Right renal cortex interstitium (tissue), 3 donors: ENCODE results near the gene ZFP90. TPM values are rescaled to one million over a fixed set of nuclear protein-coding genes. Genes with fewer than 3 reads are reported as not detected.
"Not testable (repeated sequence)": the region's sequence is repeated elsewhere in the genome, so short reads cannot be mapped to it uniquely, and the experiment has no call there.

ENCODE experiments used
- DNase-seq, 3 donors: peaks; one replicate each; pipeline ENCODE4 v3.0.0-alpha.2; 2013; ENCODE audit warnings: low read depth in 3 of 3, low spot score in 2 of 3
- polyA plus RNA-seq, 3 donors: library from polyadenylated mRNA; unstranded; fragments of 120-200 nt; gene quantifications; one replicate each; pipeline ENCODE4 v1.2.1, GENCODE V29; 2013; ENCODE audit not compliant: insufficient read length in 3 of 3

Gene ZFP90
- polyA plus RNA-seq, 3 donors = 38.7 to 41.4 (median 41.3) TPM

DNA sequence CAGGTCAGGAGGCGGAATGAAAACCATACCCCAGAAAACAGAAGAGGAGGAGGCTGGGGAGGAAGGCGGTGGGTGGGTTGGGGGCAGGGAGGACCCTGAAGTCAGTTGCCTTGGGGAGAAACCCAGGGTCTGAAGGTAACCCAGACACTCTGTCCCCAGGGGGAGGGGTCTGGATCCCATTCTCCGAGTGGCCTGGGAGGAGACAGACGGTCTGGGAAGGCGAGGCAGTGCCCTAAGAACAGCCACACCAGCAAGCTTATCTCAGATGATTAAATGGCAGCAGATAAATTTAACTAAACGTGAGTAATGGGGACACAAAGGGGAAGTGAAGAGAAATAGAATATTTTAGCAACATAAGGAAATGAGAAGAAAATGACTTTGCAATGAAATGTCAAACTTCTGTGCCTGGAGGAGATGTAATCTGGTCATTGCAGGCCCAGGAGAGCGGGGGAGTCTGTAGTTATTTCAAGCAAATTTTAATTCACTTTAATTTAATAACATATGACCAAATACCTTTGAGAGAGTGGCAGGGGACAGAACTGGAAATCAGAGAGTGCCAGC lies 21.4 kb upstream of the ZFP90 start:
- no peak for DNase-seq

DNA sequence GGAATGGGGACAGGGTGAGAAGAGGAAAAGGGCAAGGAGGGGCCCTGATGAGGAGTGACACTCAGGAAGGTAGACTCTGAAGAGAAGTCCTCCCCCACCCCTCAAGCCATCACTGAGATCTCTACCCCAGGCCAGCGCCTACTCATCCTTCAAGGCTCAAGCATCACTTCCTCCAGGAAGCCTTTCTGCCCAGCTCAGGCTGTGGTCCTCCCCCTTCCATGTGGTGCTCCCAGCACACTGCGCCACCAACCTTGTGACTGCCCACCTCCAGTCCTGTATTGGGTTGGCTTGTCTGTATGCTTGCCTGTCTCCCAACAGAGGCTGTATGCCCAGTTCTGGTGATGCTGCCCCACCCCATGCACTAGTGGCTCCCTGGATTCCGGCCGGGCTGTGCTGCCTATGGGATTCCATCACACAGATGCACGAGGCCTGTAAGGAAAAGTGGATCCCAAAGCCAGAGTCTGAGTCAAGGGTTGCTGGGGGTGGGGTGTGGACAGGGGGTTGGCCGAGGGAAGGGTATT lies 19.8 kb upstream of the ZFP90 start:
- DNase-seq = no peak

DNA sequence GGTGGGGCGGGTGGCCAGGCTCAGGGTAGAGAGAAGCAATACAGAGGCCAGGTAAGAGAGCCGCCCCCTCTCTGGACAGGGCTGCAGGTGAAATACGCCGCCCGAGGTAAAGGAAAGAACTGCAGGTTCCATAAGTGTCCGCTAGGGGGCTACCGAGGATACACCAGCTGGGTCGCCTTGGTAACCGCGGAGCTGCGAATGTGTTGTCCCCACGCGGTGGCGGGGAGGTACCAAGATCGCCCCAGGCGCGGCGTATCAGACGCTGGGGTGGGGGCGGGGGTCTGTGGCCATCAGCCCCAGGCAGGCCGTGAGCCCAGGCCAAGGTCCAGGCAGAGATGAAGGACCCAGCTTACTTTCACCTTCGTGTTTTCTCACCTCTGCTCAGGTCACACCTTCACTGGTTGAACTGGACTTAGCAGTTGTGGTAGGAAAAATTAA lies 18.4 kb upstream of the ZFP90 start:
- DNase-seq = peak in 2 of 3 donors; percentile 81 to 84

DNA sequence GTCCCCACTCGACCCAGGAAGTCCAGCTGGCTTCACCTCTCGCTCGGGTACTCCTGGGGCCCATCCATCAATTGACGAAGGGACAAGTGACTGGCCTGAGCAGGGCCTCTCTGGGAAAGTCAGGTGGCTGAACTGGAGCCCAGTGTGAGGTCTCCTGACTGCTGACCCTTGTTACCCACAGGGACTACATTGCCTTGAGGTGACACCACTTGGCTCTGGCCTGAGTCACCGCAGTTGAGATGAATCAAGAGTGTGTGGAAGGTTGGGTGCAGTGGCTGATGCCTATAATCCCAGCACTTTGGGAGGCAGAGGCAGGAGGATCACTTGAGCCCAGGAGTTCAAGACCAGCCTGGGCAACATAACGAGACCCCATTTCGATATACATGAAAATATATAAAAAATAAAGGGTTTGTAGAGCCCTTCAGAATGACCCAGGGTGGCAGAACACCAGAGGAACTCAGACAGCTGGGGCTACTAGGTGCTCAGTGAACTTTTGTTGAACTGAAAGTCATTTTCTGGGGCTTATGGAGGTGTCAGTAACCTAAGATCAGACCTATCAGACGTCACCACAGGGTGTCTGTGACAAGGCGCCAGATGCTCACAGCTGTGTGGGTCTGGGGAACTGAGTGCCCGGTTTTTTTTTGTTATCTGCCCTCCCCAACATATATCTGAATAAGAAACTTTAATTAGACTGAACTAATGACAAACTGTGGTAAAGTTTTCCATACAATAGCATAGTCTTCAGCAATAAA lies 14.8 kb upstream of the ZFP90 start:
- DNase-seq = no peak

- no peak for DNase-seq
Measured at GRCh38 chr16:68526143-68526781, 12.8 kb upstream of the ZFP90 start.

GRCh38 chr16:68526782-68527145 lies 12.3 kb upstream of the ZFP90 start:
- DNase-seq = no peak

- no peak for DNase-seq
Measured at GRCh38 chr16:68528233-68528632, 10.9 kb upstream of the ZFP90 start.

GRCh38 chr16:68528686-68529379 lies 10.3 kb upstream of the ZFP90 start:
- DNase-seq = peak in 1 of 3 donors; percentile 72

GRCh38 chr16:68529608-68529930 lies 9.5 kb upstream of the ZFP90 start:
- no peak for DNase-seq

DNA sequence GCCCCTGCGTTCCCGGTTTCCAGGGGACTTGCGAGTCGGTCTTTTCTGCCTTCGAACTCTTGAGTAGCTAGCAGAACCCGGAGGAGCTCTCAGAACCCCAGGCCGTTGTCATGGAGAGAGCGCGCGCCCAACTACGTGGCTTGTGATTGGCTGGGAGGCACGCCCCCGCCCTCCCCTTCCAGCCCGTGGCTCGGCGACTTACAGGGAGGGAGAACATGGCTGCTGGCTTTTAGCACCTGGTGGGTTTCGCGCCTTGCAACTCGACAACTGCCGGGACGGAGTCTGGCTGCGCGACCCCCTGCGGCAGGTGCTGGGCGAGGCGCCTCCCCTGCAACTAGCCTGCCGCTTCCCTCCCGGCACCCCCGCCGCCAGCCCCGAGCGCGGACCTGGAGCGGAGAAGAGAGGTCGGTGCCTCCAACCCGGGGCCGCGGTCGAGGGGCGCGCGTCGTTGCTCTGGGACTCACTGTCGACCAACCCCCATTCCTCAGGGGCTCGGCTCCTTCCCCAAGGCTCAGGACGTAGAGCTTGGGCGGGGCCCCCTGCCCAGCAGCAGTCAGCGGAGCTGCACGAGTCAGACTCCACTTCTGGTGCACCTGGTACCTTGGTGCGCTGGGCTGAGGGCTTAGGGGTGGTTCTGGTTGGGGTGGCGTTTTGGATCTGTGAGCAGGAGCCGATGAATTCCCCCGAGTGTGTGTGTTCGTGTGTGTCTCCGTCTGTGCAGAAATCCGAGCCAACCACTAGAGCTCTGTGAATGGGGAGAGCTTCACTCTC lies 9.0 kb upstream of the ZFP90 start:
- peak in 1 of 3 donors; percentile 70 for DNase-seq

DNA sequence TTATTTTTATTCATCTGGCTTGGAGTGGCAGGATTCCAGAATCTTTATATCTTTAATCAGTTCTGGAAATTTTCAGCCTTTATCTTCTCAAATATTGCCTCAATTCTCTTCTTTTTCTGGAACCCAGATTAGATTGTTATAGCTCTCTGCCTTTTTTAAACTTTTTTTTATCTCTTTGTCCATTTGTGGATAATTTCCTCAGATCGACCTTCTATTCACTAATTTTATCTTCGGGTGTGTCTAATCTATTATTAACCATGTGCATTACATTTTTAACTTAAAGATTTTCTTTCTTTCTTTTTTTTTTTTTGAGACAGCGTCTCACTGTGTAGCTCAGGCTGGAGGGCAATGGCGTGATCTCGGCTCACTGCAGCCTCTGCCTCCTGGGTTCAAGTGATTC lies 5.2 kb upstream of the ZFP90 start:
- no peak for DNase-seq

GRCh38 chr16:68535331-68535730 lies 3.8 kb upstream of the ZFP90 start:
- DNase-seq = no peak

GRCh38 chr16:68539711-68540239 lies 684 bp downstream of the ZFP90 start:
- no peak for DNase-seq

- no peak for DNase-seq
Measured at GRCh38 chr16:68548947-68549346, 9.9 kb downstream of the ZFP90 start.

GRCh38 chr16:68553186-68553585 lies 14.1 kb downstream of the ZFP90 start:
- no peak for DNase-seq

GRCh38 chr16:68560341-68560740 lies 21.2 kb downstream of the ZFP90 start:
- not testable (repeated sequence) for DNase-seq

DNA sequence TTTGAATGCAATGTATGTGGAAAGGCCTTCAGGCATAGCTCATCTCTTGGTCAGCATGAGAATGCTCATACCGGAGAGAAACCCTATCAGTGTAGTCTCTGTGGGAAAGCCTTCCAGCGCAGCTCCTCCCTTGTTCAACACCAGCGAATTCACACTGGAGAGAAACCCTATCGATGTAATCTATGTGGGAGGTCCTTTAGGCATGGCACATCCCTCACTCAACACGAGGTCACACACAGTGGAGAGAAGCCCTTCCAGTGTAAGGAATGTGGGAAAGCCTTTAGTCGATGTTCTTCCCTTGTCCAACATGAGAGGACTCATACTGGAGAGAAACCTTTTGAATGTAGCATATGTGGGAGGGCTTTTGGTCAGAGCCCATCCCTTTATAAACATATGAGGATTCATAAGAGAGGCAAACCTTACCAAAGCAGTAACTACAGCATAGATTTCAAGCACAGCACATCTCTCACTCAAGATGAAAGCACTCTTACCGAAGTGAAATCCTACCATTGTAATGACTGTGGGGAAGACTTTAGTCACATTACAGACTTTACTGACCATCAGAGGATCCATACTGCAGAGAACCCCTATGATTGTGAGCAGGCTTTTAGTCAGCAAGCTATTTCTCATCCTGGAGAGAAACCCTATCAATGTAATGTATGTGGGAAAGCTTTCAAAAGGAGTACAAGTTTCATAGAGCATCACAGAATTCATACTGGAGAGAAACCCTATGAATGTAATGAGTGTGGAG lies 24.7 kb downstream of the ZFP90 start:
- DNase-seq = no peak

- no peak for DNase-seq
Measured at GRCh38 chr16:68564382-68564985, 25.4 kb downstream of the ZFP90 start.

- DNase-seq = no peak
Measured at GRCh38 chr16:68574479-68574878, 35.4 kb downstream of the ZFP90 start.
